ENCODE measurements around the gene ZDBF2. TPM values are rescaled to one million over a fixed set of nuclear protein-coding genes. Genes with fewer than 3 reads are reported as not detected.

ZDBF2 gene
- total RNA-seq, 1 experiment from 2014 or later = 0.75 TPM

DNA sequence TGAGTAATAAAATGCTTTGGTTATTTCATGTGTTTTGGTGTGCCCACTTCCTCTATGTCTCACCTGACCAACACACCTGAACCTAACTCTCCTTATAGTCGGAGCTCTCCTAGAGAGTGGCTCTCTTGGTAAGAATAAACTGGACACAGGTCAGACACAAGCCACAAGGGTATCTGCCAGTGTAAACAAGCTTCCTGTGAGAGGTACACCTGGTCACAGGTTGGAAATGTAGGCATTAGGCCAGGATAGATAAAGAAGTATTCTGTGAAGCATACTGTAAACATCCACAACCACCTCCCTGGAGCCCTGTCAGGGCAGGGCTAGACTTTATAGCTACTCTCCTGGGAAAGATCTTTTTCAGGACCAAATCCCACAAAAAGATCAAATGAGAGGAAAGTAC lies 69.4 kb downstream of the ZDBF2 start:
- Histone ChIP-seq H3K4me3 (ENCODE audit: low read depth, low read length, poor library complexity, severe bottlenecking) (no peak overlapping the region), H3K36me3 (ENCODE audit: insufficient read depth, low read length, poor library complexity, severe bottlenecking) (no peaks in the 10 kb centered on the region), H3K4me1 (ENCODE audit: insufficient read depth, low read length, poor library complexity, severe bottlenecking) (no peaks in the 10 kb centered on the region), H3K9me3 (ENCODE audit: low read depth, low read length, poor library complexity, severe bottlenecking) (no peaks in the 10 kb centered on the region), H3K27me3 (replicated peaks; ENCODE audit: insufficient read depth, low read depth, low read length, poor library complexity) (no peaks in the 10 kb centered on the region), H3K27ac (ENCODE audit: low read depth, low read length, poor library complexity, severe bottlenecking) (no peak overlapping the region)
- ChIA-PET CTCF (no interaction called here), POLR2A (ENCODE audit: low non-redundant PET) (no interaction called here)
- DNase-seq (ENCODE audit: low spot score) = no peak
- no peak for TF ChIP-seq EZH2 (IDR thresholded peaks at IDR 0.05; ENCODE audit: borderline replicate concordance, low read depth, low read length, poor library complexity, severe bottlenecking)
- TF ChIP-seq, protein P1, sequence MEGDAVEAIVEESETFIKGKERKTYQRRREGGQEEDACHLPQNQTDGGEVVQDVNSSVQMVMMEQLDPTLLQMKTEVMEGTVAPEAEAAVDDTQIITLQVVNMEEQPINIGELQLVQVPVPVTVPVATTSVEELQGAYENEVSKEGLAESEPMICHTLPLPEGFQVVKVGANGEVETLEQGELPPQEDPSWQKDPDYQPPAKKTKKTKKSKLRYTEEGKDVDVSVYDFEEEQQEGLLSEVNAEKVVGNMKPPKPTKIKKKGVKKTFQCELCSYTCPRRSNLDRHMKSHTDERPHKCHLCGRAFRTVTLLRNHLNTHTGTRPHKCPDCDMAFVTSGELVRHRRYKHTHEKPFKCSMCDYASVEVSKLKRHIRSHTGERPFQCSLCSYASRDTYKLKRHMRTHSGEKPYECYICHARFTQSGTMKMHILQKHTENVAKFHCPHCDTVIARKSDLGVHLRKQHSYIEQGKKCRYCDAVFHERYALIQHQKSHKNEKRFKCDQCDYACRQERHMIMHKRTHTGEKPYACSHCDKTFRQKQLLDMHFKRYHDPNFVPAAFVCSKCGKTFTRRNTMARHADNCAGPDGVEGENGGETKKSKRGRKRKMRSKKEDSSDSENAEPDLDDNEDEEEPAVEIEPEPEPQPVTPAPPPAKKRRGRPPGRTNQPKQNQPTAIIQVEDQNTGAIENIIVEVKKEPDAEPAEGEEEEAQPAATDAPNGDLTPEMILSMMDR (conservative IDR thresholded peaks at IDR 0.05; ENCODE audit: low read depth, low read length) = no peak
- intact Hi-C loops (cut with micrococcal nuclease; ENCODE audit: unreplicated experiment) = no loop called here
- BruUV-seq (replicated peaks) = no TSS peak

DNA sequence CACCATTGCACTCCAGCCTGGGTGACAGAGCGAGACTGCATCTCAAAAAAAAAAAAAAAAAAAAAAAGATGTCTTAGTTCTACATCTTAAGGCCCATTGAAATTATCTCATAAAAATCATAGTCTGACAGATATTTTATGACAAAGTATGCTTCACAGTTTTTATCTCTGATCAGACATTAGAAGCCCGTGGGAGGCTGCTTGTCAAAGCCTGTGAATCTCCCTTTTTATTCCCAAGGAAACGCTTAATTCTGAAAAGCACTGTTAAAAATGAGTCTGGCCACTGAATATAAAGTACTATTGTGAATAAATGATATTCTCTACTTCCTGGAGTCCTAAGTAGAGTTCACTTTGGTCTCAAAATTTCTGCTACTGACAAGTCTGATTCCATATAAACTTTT lies 71.1 kb downstream of the ZDBF2 start:
- Histone ChIP-seq H3K27ac (ENCODE audit: low read depth, low read length, poor library complexity, severe bottlenecking) (no peak overlapping the region), H3K4me3 (ENCODE audit: low read depth, low read length, poor library complexity, severe bottlenecking) (no peak overlapping the region), H3K4me1 (ENCODE audit: insufficient read depth, low read length, poor library complexity, severe bottlenecking) (no peaks in the 10 kb centered on the region), H3K27me3 (replicated peaks; ENCODE audit: insufficient read depth, low read depth, low read length, poor library complexity) (no peaks in the 10 kb centered on the region), H3K9me3 (ENCODE audit: low read depth, low read length, poor library complexity, severe bottlenecking) (no peaks in the 10 kb centered on the region), H3K36me3 (ENCODE audit: insufficient read depth, low read length, poor library complexity, severe bottlenecking) (no peaks in the 10 kb centered on the region)
- DNase-seq (ENCODE audit: low spot score) = no peak
- intact Hi-C loops (cut with micrococcal nuclease; ENCODE audit: unreplicated experiment) = no loop called here
- CTCF ChIA-PET = no interaction called here
- no peak for TF ChIP-seq EZH2 (IDR thresholded peaks at IDR 0.05; ENCODE audit: borderline replicate concordance, low read depth, low read length, poor library complexity, severe bottlenecking)
- TF ChIP-seq, protein P1 (conservative IDR thresholded peaks at IDR 0.05; ENCODE audit: low read depth, low read length) = no peak
- BruUV-seq (replicated peaks) = no TSS peak
- POLR2A ChIA-PET (ENCODE audit: low non-redundant PET) = no interaction called here

DNA sequence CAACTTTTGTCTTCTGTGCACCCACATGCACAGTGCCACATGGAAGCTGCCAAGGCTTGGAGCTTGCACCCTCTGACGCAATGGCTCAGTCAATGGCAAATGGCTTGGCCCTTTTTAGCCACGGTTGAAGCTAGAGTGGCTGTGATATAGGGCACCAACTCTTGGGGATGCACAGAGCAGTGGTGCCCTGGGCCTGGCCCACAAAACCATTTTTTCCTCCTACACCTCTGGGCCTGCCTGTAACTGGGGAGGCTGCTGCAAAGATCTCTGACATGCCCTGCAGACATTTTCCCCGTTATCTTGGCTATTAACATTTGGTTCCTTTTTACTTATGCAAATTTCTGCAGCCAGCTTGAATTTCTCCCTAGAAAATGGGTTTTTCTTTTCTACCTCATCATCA lies 74.9 kb downstream of the ZDBF2 start:
- Histone ChIP-seq H3K4me1 (ENCODE audit: insufficient read depth, low read length, poor library complexity, severe bottlenecking) (no peaks in the 10 kb centered on the region), H3K9me3 (ENCODE audit: low read depth, low read length, poor library complexity, severe bottlenecking) (no peaks in the 10 kb centered on the region), H3K4me3 (ENCODE audit: low read depth, low read length, poor library complexity, severe bottlenecking) (no peak overlapping the region), H3K36me3 (ENCODE audit: insufficient read depth, low read length, poor library complexity, severe bottlenecking) (no peaks in the 10 kb centered on the region), H3K27me3 (replicated peaks; ENCODE audit: insufficient read depth, low read depth, low read length, poor library complexity) (no peaks in the 10 kb centered on the region), H3K27ac (ENCODE audit: low read depth, low read length, poor library complexity, severe bottlenecking) (no peak overlapping the region)
- TF ChIP-seq, protein P1 (conservative IDR thresholded peaks at IDR 0.05; ENCODE audit: low read depth, low read length) = no peak
- TF ChIP-seq EZH2 (IDR thresholded peaks at IDR 0.05; ENCODE audit: borderline replicate concordance, low read depth, low read length, poor library complexity, severe bottlenecking) = no peak
- POLR2A ChIA-PET (ENCODE audit: low non-redundant PET) = no interaction called here
- intact Hi-C loops (cut with micrococcal nuclease; ENCODE audit: unreplicated experiment) = no loop called here
- no TSS peak for BruUV-seq (replicated peaks)
- CTCF ChIA-PET = no interaction called here
- no peak for DNase-seq (ENCODE audit: low spot score)

Data from A673 (cell line).